Lower leg skin (tissue), 3 donors: ENCODE results near the gene CC2D2A.

ENCODE experiments used
- POLR2A ChIP-seq, 2 donors: fragments of 450-650 bp; IDR thresholded peaks; one replicate each; pipeline ENCODE4 v1.6.1; 2016 to 2017; ENCODE audit warnings: antibody characterized with exemption in 2 of 2, mild to moderate bottlenecking in 1 of 2, moderate library complexity in 1 of 2
- TF ChIP-seq, protein P1 (sequence below), 3 donors: fragments of 450-650 bp; IDR thresholded peaks; one replicate each; pipeline ENCODE4 v1.5.1; 2016; ENCODE audit warnings: antibody characterized with exemption in 3 of 3, mild to moderate bottlenecking in 3 of 3, moderate library complexity in 2 of 3

- TF ChIP-seq POLR2A (IDR thresholded peaks at IDR 0.05): no peak
- TF ChIP-seq, protein P1, sequence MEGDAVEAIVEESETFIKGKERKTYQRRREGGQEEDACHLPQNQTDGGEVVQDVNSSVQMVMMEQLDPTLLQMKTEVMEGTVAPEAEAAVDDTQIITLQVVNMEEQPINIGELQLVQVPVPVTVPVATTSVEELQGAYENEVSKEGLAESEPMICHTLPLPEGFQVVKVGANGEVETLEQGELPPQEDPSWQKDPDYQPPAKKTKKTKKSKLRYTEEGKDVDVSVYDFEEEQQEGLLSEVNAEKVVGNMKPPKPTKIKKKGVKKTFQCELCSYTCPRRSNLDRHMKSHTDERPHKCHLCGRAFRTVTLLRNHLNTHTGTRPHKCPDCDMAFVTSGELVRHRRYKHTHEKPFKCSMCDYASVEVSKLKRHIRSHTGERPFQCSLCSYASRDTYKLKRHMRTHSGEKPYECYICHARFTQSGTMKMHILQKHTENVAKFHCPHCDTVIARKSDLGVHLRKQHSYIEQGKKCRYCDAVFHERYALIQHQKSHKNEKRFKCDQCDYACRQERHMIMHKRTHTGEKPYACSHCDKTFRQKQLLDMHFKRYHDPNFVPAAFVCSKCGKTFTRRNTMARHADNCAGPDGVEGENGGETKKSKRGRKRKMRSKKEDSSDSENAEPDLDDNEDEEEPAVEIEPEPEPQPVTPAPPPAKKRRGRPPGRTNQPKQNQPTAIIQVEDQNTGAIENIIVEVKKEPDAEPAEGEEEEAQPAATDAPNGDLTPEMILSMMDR (IDR thresholded peaks at IDR 0.05): no peak
Measured at GRCh38 chr4:15545371-15545770, 75.7 kb downstream of the CC2D2A start.
